Hematopoietic multipotent progenitor cell treated with erythropoietin and hydrocortisone succinate and interleukin-3 and kit ligand, for 17 days (in vitro differentiated cells): ENCODE measurements around the gene CHMP4B.

Experiments used
- DNase-seq: peaks from one replicate; pipeline ENCODE4 v3.0.0-alpha.2; 2015; ENCODE audit warnings: low spot score

CHMP4B gene

DNA sequence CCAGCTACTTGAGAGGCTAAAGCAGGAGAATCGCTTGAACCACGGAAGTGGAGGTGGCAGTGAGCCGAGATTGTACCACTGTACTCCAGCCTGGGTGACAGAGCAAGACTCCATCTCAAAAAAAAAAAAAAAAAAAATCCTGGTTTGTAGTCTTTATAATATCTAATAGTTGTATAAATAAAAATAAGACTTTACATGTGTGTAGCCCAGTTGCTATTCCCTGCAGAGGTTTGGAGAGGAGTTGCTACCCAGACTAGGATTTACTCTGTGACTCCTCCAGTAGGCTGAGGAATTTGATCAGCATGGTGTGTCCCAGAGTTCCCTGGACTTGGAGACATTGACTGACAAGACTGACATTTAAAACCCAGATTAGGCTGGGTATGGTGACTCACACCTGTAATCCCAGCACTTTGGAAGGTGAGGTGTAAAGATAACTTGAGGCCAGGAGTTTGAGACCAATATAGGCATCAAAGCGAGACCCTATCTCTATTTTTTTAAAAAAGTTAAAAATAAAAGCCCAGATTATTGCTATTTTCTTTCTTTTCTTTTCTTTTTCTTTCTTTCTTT is 10.2 kb downstream of the CHMP4B start:
- DNase-seq: no peak

DNA sequence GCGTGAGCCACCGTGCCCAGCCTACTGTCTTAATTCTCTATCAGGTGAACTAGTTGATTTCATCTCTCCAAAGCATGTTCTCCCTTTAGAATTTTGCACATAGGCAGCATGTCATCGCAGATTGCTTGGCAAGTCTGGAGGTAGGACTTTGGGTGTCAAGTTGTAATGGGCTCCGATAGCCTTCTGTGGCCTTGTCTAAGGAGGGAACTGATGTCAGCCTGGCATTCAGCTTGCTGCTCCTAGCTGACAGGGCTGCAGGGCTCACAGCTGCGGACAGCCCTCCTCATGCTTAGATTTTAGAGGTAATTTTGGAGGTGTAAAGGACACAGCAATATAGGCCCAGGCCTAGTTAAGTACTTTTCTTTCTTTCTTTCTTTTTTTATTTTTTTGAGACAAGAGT is 11.3 kb downstream of the CHMP4B start:
- no peak for DNase-seq

DNA sequence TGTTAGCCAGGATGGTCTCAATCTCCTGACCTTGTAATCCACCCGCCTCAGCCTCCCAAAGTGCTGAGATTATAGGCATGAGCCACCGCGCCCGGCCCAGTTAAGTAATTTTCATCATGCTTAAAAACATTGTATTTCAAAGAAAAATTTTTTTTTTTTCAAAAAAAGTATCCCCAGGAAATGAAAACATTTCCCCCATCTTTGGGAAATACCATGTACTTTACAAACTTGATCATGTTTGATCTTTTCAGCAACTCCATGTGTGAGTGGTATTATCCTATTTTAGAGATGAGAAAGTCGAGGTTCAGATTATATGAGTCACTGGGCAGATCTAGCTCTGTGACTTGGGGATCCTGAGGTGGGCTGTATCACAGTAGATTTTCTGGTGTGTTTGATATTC is 11.8 kb downstream of the CHMP4B start:
- DNase-seq: no peak

DNA sequence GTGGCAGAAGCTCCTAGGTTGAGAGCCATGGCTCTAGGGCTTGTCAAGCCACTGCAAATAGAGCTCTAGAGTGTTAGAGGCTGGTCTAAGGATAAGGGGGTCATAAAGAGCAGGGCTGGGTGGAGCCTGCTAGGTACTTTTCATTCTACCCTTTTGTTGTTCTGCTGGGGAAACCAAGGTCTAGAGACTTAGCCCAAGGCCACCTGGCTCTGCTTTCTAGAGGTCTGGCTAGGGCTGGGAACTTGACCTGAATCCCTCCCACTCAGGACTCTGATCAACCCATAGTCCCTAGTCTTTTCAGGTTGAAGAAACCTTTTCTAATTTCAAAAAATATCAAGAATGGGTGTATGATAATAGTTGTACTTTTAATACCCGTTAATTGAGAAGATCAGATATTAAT is 13.7 kb downstream of the CHMP4B start:
- DNase-seq: no peak

DNA sequence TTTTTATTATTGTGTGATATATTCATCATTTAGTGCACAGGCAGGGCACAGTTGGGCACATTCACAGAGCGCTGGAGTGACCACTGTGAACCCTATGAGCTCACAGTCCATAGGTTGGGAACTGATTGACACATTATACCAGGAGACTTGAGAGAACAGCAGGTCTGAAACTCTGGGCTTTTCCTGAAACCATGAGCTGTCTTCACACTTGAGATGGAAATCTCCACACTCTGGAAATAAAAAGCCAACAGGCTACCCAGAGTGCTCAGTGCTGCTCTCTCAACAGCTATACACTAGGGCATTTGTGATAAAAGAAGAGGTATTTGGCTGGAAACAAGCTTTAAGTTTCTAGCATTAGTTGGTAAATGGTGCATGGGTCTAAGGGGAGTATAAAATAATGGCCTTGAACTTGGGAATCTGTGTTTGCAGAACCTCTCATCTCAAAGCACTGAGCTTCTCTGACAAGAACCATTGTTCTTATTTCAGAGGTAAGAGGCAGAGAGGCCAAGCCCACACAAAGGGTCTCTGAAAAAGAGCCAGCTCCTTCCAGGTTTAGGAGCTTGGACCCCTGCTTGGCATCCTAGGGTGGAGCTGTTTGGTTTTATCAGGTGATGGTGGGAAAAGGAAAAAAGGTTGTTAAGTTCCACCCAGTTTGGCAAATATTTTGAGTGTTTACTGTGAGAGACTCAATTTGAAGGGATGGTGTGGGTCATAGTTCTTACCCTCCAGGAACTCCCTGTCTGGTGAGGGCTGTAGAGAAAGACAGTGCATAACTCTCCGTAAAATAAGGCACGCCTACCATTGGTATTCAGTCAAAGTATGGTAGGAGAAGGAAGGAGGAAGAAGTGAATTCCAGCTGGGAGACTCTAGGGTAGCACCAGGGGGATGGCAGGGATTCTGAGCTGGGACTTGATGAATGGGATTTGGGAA is 14.5 kb downstream of the CHMP4B start:
- DNase-seq: no peak

DNA sequence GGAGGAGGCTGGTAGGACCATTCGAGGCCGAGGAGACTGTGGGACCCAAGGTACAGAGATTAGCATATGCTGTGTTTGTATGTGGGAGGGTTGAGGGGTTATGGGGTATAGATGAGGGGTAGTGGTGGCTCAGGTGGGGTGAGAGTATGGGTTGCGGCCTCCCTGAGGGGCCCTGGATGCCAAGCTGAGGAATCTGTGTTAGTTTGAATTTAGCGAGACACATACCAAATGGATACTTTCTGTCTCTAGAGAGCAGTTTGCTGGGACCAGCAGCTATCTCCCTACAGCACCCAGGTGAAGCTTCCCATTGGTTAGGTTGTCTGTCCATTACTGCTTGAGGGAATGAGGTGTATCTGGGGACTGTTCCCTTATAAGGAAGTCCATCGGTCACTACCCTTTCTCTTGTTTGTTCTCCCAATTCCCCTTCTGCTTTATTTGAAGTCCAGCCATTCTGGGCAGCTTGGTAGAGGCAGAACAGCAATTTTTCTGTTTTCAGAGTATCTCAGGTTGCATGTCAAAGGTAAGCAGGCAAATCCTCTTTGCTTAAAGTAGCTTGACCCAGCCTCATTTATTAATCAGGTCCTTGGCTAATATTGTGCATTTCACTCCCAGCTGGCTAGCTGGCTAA is 15.2 kb downstream of the CHMP4B start:
- DNase-seq: no peak

DNA sequence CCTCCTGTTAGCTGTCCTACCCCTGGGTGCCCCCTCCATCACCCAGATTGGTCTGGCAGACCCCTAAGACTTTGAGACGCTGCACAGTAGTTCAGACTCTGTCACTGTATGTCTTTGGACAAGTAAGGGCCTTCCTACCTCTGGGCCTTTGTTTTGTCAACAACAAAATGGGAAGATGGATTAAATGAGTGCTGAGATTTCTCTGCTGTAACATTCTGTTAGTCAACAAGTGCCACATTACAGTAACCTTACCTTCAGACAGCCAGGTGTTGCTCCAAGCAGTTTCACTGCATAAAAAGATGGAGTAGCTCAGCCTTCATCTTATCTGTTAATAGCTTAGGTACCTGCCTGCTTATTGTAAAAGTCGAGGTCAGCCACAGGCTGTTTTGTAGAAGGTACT is 16.0 kb downstream of the CHMP4B start:
- no peak for DNase-seq

DNA sequence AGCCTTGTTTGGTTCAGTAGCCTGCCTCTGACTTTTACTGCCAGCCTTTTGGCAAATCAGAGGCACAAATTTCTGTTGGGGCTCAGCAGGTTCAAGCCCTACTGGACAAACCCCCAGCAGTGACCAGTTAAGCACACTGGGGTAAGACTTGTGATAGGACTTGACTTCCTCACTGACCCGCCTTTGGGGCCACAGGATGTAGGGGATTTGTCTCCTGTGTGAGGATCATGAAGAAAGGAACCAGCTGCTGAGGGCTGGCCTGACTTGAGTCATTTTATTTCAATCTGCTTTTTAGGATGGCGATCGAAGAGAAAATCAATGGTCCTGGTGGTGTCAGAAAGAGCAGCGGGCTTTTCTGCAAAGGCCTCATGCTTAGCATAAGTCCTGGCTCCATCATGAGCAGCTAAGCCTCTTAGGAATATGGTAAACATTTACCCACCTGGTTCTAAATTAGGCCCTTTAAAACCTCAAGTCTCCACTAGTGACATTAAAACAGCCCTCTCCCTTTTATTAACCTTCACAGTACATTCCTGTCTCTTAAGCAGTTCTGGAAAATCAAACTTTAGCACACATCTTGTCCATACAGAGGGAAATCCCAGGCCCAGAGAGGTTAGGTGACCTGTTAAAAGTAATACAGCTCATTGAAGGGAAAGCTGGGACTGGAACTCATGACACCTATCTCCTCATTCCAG is 16.6 kb downstream of the CHMP4B start:
- DNase-seq: no peak

DNA sequence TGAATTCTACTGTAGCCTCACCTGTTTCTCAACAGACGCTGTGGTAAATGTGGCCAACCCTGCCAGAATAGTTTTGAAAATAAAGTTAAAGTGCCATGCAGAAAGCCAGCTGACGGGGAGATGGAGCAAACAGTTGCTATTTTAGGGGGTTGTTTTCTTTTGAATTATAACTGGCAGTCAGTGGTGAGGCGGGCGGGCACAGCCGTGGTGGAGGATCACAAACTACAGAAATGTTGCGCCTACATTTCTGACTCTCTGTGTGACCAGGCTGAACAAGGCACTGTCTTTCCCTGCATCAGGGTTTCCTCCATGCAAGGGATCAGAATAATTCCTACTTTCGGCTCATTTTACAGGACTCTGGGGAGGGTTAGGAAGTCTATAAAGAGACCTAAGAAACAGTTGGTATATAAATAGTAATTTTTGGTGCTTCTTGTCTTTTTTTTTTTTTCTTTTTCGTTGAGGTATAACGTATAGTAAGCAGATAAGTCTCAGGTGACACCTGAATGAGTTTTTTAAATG is 17.2 kb downstream of the CHMP4B start:
- DNase-seq: no peak

DNA sequence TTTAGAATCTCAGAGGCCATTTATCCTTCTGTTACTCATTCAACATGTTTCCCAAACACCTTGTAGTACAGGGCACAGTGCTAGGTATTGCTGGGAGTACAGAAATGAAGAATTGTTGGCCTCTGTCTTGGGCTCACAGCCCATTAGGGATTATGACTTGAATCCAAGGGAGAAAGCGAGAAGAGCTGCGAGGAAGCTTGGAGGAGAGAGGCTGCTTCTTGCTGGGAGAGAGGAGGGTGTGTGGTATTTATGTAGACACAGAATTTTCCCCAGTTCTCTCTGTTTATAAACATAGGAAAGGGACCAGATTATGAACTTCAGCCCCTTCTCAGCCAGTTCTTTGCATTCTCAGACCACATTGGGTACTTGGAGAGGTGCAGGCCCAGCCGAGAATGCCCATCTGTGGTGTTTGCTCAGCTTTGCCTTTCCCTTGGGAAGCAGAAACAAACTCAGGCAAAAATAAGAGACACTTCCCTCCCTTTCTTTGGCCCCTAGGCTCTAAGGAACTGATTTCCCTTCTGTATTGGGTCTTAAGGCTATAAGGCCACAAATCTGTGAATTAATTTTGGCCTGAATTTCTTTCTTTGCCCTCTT is 17.9 kb downstream of the CHMP4B start:
- no peak for DNase-seq

DNA sequence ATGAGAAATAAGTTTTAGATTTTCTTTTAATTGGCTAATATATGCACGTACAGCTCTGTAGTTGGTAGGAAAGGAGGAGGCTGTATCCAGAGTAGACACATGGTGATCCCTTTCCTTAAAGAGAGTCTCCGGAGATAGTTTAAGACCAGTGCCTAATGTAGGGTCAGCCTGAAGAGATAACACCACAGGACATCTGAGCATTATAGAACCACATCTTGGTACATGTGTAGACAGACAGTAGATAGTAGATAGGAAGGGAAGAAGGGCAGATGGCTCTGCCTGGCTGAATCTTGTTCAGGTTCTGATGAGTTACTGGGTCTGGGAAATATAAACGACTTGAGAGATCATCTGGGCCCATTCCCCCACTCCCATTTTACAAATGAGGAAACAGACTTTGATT is 18.5 kb downstream of the CHMP4B start:
- DNase-seq: no peak

DNA sequence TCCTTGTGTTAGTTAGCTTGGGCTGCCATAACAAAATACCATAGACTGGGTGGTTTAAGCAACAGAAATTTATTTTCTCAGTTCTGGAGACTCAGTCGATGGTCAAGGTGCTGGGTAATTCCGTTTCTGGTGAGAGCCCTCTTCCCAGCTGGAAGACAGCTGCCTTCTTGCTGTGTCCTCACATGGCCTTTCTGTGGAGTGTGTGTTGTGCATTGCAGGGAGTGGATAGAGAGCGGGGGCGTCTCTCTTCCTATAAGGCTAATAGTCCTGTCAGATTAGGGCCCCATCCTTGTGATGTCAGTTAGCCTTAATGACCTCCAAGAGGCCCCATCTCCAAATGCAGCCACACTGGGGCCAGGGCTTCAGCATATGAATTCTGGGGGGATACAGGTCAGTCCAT is 19.2 kb downstream of the CHMP4B start:
- no peak for DNase-seq

DNA sequence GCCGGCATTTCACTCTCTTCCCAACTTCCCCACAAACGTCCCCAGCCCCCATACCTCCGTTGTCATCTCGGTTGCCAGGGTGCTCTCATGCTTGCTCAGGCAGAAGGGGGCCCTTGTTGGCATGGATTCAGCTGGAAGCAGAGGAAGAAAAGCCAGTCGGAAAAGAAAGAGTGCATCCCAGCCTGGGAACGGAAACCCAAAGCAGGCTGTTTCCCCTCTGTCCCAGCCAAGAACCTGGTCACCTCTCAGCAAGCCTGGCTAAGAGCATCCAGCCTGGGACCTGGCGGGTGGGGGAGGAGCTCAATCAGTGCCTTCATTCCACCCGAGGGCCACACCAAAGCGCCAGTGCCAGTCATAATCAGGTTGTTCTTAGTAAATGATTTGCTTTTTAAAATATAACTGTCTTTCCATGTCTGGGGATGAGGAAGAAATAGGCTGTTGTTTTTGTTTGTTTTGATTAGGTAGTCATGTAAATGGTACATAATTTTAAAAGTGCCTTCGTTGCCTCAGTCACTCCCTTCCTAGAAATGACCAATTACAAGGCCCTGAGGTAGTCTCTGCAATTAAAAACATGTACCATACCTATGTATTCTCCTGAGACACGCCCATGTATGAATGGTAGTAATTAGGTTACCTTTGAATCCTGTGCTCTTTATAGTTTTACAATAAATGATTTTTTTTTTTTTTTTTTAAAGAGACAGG is 21.1 kb downstream of the CHMP4B start:
- no peak for DNase-seq

DNA sequence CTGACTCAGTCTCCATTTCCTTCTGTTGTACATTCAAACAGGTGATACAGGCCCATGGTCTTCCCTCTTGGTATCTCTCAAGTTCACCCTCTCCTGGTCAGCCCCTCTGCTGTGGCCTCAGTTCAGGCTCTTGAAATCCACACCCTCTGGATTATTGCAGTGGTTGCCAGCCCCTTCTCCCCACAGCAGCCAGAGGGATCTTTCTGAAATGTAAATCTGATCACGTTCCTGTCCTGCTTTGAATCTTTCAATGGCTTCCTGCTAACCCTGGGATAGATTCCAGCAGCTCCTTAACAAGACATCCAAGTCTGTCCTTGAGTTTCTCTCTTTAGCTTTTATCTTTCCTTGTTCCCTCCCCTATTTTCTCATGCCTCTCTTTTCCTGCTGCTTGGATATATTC is 22.2 kb downstream of the CHMP4B start:
- DNase-seq: no peak

DNA sequence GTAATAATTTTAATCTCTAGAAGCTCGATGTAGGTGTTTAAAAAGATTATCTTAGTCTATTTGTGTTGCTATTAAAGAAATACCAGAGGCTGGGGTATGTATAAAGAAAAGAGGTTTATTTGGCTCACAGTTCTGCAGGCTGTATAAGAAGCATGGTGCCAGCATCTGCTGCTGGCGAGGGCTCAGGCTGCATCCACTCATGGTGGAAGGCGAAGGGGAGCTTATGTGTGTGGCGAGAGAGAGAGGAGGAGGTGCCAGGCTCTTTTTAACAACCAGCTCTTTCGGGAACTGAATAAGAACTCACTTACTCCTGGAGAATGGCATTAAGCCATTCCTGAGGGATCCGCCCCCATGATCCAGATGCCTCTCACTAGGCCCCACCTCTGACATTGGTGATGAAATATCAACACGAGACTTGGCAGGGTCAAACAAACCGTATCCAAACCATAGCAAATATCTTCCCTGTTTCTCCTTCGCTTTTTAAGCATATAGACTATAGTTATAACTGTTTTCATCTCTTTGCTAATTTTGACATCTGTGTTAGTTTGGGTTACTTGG is 24.5 kb downstream of the CHMP4B start:
- DNase-seq: no peak

DNA sequence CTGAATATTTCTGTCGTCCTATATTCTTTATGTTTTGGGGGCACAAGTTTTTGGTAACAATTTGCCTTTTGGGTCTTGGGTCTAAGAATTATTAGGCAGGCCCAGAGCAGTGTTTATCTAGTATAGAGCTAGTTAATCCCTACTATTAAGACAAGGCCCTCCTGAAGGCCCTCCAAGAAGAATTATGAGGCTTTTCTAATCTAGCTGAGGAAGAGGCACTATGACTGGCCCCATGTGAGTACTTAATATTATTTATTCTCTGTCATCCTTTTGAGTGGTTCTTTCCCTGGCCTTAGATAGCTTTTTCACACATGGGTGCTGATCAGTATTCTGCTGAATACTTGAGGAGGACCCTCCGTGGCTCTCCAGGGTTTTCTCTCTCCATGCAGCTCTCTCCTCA is 25.1 kb downstream of the CHMP4B start:
- no peak for DNase-seq

DNA sequence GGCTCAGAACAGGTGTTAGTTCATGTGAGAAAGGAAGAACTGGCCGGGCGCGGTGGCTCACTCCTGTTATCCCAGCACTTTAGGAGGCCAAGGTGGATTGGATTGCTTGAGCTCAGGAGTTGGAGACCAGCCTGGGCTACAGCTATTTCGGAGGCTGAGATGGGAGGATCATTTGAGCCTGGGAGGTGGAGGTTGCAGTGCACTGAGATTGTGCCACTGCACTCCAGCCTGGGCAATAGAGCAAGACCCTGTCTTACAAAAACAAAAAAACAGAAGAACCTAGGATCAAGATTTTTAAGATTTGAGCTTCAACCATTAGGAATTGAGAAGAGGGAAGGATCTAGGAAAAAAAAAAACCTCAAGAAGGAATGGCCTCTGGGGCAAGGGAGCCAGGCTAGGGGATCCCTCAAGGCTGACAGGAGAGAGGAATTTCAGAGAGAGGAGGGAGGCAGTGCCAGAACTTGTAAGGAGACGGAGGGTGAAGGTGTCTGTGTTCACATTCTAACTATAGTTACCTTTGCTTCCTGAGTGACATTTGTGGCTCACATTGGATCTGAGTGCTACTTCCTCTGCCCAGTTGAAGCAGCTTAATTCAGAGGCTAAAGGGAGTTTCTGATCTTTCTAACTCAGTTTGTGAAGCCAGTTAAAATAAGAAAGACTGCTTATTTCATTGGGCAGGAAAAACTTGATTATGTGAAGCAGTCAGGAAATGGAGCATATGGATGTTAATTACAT is 26.1 kb downstream of the CHMP4B start:
- DNase-seq: no peak

DNA sequence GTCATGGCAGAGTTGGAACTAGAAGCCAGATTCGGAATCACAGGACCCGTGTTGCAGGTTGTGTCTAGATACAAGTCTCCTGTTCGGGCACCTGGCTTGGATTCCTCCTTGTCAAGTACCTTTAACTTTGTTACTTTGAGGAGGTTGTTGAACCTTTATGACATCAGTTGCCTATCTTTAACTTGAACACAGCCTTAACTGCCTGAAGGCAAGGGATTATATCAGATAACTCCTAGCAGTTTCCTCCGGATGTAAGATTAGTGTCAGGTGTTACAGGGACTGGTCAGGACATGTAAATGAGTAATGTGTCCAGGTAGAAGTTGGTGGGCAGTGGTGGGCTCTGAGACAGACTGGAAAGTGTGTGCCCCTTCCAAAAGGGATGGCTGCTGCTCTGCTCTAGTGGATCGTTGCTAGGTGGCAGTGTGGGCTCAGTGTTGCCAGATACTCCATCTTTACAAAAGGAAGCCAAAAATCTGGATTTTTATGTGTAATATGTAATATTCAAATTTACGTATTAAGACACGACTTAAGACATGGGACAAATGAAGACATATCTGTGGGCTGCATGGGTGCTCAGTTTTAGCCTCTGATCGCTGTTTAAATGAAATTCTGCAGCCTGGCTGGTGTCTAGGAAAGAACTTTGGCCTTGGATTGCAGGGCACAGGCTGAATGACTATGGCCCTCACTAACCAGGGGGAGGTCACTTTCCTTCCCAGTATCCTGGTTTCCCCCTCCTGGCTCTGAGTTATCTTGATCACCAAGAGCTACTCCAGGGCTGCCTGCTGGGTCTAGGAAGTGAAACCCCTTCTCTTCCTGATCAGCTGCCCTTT is 27.1 kb downstream of the CHMP4B start:
- DNase-seq: no peak

DNA sequence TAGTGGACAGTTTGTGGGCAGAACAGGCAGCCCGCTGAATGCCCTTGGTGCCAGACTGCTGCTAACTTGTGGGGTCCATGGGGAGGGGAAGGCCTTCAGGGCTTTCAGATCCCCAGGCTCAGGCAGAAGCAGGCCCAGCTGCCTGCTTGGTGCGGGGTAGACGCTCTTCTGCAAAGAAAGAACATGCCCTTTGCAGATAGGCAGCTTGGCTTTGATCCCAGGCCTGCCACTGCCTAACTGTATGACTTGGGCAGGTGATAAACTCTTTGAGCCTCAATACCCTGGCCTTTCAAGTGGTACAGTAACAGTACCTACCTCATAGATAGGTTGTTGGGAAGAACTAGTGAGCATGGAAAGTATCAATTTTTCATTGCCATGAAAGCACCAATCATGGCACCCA is 28.4 kb downstream of the CHMP4B start:
- DNase-seq: peak; percentile 77

DNA sequence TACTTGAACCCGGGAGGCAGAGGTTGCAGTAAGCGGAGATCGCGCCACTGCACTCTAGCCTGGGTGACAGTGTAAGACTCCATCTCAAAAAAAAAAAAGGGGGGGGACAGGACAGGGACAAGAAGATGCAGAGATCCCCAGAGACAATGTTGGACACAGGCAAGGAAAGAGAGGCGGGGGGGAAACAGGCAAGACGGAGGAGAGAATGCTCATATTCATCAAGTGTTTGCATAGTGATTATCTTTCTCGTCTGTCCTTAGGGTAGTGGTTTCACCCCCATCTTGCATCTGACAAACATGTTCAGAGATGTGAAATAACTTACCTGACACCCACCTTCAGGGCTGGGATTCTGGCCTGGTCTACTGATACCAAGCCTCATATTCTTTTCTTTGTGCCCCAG is 29.0 kb downstream of the CHMP4B start:
- no peak for DNase-seq
